IMR-90 (cell line): ENCODE data around the gene ENPP3. TPM values are rescaled to one million over a fixed set of nuclear protein-coding genes. Genes with fewer than 3 reads are reported as not detected.

Source experiments
- ATAC-seq: fragments of 200-7000 bp; cut with Tn5 transposase; 2 replicates; pipeline ENCODE4 v1.9.1; 2020; ENCODE audit warnings: low read depth, mild to moderate bottlenecking, moderate library complexity
- BruUV-seq: library from RNA; stranded (reverse); fragments of 400-500 nt; replicated peaks from 2 replicates; lab custom pipeline; 2021; lab: Mats Ljungman, UMichigan
- CTCF ChIA-PET: fragments of 300-600 bp; formaldehyde crosslinking; extraction: SDS; loops from one replicate; lab custom pipeline; 2021; ENCODE audit warnings: antibody characterized with exemption; lab: Yijun Ruan, JAX
- POLR2A ChIA-PET: fragments of 300-600 bp; sonication (Branson Sonifier 250); formaldehyde crosslinking; loops from one replicate; lab custom pipeline; 2022; ENCODE audit warnings: antibody characterized with exemption; ENCODE audit not compliant: unreplicated experiment; lab: Charles Lee
- DNase-seq: peaks from one replicate; pipeline ENCODE4 v3.0.0; 2013
- H2AFZ ChIP-seq: replicated peaks from 2 replicates; pipeline ENCODE3; 2013; ENCODE audit warnings: low read length, mild to moderate bottlenecking; ENCODE audit not compliant: poor library complexity
- H2AK5ac ChIP-seq: 2 replicates; pipeline ENCODE4 v1.6.1; 2013; ENCODE audit warnings: low read depth, low read length, inconsistent platforms
- H2AK9ac ChIP-seq: replicated peaks from 2 replicates; pipeline ENCODE3; 2013; ENCODE audit warnings: mild to moderate bottlenecking, low read depth, low read length, moderate library complexity; ENCODE audit not compliant: poor library complexity
- H2BK120ac ChIP-seq: 2 replicates; pipeline ENCODE4 v1.6.1; 2013; ENCODE audit warnings: low read depth, low read length, inconsistent platforms
- H2BK15ac ChIP-seq: 3 replicates; pipeline ENCODE4 v1.6.1; 2013; ENCODE audit warnings: low read depth, low read length, inconsistent platforms
- H2BK20ac ChIP-seq: 2 replicates; pipeline ENCODE4 v1.6.1; 2013; ENCODE audit warnings: low read depth, mild to moderate bottlenecking, inconsistent platforms, low read length, moderate library complexity
- H2BK5ac ChIP-seq: 2 replicates; pipeline ENCODE4 v1.6.1; 2013; ENCODE audit warnings: mild to moderate bottlenecking, low read depth, low read length, inconsistent platforms; ENCODE audit not compliant: poor library complexity, severe bottlenecking
- H3K14ac ChIP-seq: replicated peaks from 2 replicates; pipeline ENCODE4 v1.6.1; 2013; ENCODE audit warnings: low read depth, low read length, inconsistent platforms
- H3K18ac ChIP-seq: 2 replicates; pipeline ENCODE4 v1.6.1; 2013; ENCODE audit warnings: low read depth, low read length, control low read depth
- H3K23ac ChIP-seq: 2 replicates; pipeline ENCODE4 v1.6.1; 2013; ENCODE audit warnings: low read depth, low read length, inconsistent platforms
- H3K27ac ChIP-seq: 2 replicates; pipeline ENCODE4 v1.5.1; 2013; ENCODE audit warnings: mild to moderate bottlenecking, control low read depth, low read length; ENCODE audit not compliant: insufficient read depth
- H3K27me3 ChIP-seq: 2 replicates; pipeline ENCODE4 v1.6.1; 2013; ENCODE audit warnings: low read length; ENCODE audit not compliant: control insufficient read depth, insufficient read depth
- H3K36me3 ChIP-seq: 2 replicates; pipeline ENCODE4 v1.6.1; 2013; ENCODE audit warnings: low read length, mixed read lengths; ENCODE audit not compliant: control insufficient read depth, insufficient read depth
- H3K4ac ChIP-seq: 2 replicates; pipeline ENCODE4 v1.6.1; 2013; ENCODE audit warnings: low read depth, low read length, inconsistent platforms
- H3K4me1 ChIP-seq: 2 replicates; pipeline ENCODE4 v1.6.1; 2013; ENCODE audit warnings: low read length, mixed read lengths; ENCODE audit not compliant: control insufficient read depth, insufficient read depth
- H3K4me2 ChIP-seq: 2 replicates; pipeline ENCODE4 v1.6.1; 2013; ENCODE audit warnings: low read depth, mild to moderate bottlenecking, control low read depth, low read length, moderate library complexity
- H3K4me3 ChIP-seq: 2 replicates; pipeline ENCODE4 v1.5.1; 2013; ENCODE audit warnings: low read depth, mild to moderate bottlenecking, control low read depth, low read length, moderate library complexity; ENCODE audit not compliant: insufficient read depth
- H3K56ac ChIP-seq: 2 replicates; pipeline ENCODE4 v1.6.1; 2013; ENCODE audit warnings: low read length, inconsistent platforms; ENCODE audit not compliant: insufficient read depth; ENCODE audit errors: extremely low read depth
- H3K79me1 ChIP-seq, 2 experiments: 2 replicates each; pipeline ENCODE4 v1.6.1; 2013; ENCODE audit warnings: low read length in 2 of 2, inconsistent platforms in 1 of 2, low read depth in 1 of 2
- H3K9ac ChIP-seq: 2 replicates; pipeline ENCODE4 v1.6.1; 2013; ENCODE audit warnings: low read depth, low read length, control low read depth
- H3K9me1 ChIP-seq: 2 replicates; pipeline ENCODE4 v1.6.1; 2013; ENCODE audit warnings: low read length, inconsistent platforms; ENCODE audit not compliant: insufficient read depth
- H3K9me3 ChIP-seq: 2 replicates; pipeline ENCODE4 v1.6.1; 2013; ENCODE audit warnings: low read length; ENCODE audit not compliant: control insufficient read depth, insufficient read depth
- H4K20me1 ChIP-seq: 2 replicates; pipeline ENCODE4 v1.6.1; 2013; ENCODE audit warnings: low read length, inconsistent platforms; ENCODE audit not compliant: insufficient read depth
- H4K5ac ChIP-seq: 2 replicates; pipeline ENCODE4 v1.6.1; 2013; ENCODE audit warnings: mild to moderate bottlenecking, low read depth, low read length, control low read depth
- H4K8ac ChIP-seq, 2 experiments: 2 replicates each; pipeline ENCODE4 v1.6.1; 2013; ENCODE audit warnings: low read depth in 2 of 2, low read length in 2 of 2, control low read depth in 1 of 2, inconsistent platforms in 1 of 2
- H4K91ac ChIP-seq: 2 replicates; pipeline ENCODE4 v1.6.1; 2013; ENCODE audit warnings: low read depth, low read length, inconsistent platforms; ENCODE audit not compliant: insufficient read depth
- BHLHE40 ChIP-seq: fragments of 150-350 bp; IDR thresholded peaks from 2 replicates; pipeline ENCODE4 v1.6.1; 2016; ENCODE audit warnings: mild to moderate bottlenecking, low read depth, low read length
- CEBPB ChIP-seq: IDR thresholded peaks from 2 replicates; pipeline ENCODE4 v1.6.1; 2012; ENCODE audit warnings: low read depth, low read length, improper control_type of control experiment
- CHD1 ChIP-seq: IDR thresholded peaks from 2 replicates; pipeline ENCODE4 v1.6.1; 2012; ENCODE audit warnings: low read depth, low read length, improper control_type of control experiment
- CTCF ChIP-seq: conservative IDR thresholded peaks from 2 replicates; pipeline ENCODE4 v1.5.1; 2012; ENCODE audit warnings: mild to moderate bottlenecking, low read depth, low read length, improper control_type of control experiment
- ELK1 ChIP-seq: fragments of 150-350 bp; IDR thresholded peaks from 2 replicates; pipeline ENCODE4 v1.6.1; 2016; ENCODE audit warnings: low read depth, mild to moderate bottlenecking, low read length, moderate library complexity, borderline replicate concordance
- FOS ChIP-seq: fragments of 150-350 bp; IDR thresholded peaks from 2 replicates; pipeline ENCODE4 v1.6.1; 2016; ENCODE audit warnings: low read depth, low read length
- MAFK ChIP-seq: IDR thresholded peaks from 2 replicates; pipeline ENCODE4 v1.6.1; 2012; ENCODE audit warnings: low read depth, low read length, improper control_type of control experiment
- MAZ ChIP-seq: IDR thresholded peaks from 2 replicates; pipeline ENCODE4 v1.6.1; 2012; ENCODE audit warnings: low read depth, mild to moderate bottlenecking, low read length, improper control_type of control experiment, moderate library complexity, borderline replicate concordance
- MXI1 ChIP-seq: IDR thresholded peaks from 2 replicates; pipeline ENCODE4 v1.6.1; 2012; ENCODE audit warnings: low read depth, mild to moderate bottlenecking, low read length, moderate library complexity, borderline replicate concordance
- NFE2L2 ChIP-seq: fragments of 150-350 bp; IDR thresholded peaks from 2 replicates; pipeline ENCODE4 v1.6.1; 2016; ENCODE audit warnings: low read depth, mild to moderate bottlenecking, low read length
- POLR2A ChIP-seq: IDR thresholded peaks from 2 replicates; pipeline ENCODE4 v1.6.1; 2012; ENCODE audit warnings: mild to moderate bottlenecking, low read depth, low read length
- RAD21 ChIP-seq: IDR thresholded peaks from 2 replicates; pipeline ENCODE4 v1.6.1; 2012; ENCODE audit warnings: low read length, improper control_type of control experiment
- RCOR1 ChIP-seq: IDR thresholded peaks from 2 replicates; pipeline ENCODE4 v1.6.1; 2012; ENCODE audit warnings: mild to moderate bottlenecking, low read length, improper control_type of control experiment; ENCODE audit not compliant: insufficient replicate concordance
- RFX5 ChIP-seq: IDR thresholded peaks from 2 replicates; pipeline ENCODE4 v1.8.0; 2012; ENCODE audit warnings: low read depth, mild to moderate bottlenecking, low read length, moderate library complexity
- SMC3 ChIP-seq: fragments of 150-350 bp; IDR thresholded peaks from 2 replicates; pipeline ENCODE4 v1.6.1; 2016; ENCODE audit warnings: low read depth, mild to moderate bottlenecking, antibody characterized with exemption, low read length, moderate library complexity
- USF2 ChIP-seq: fragments of 150-350 bp; IDR thresholded peaks from 2 replicates; pipeline ENCODE4 v1.6.1; 2017; ENCODE audit warnings: mild to moderate bottlenecking, antibody characterized with exemption, low read length, low read depth
- WGBS, 2 experiments: methylation state at CpG; one replicate each; pipeline versions ENCODE4 v1.1.5 to v1.1.7; 2013; ENCODE audit warnings: missing lambda C conversion rate in 2 of 2; ENCODE audit not compliant: insufficient read length in 1 of 2; ENCODE audit errors: extremely low coverage in 2 of 2; 5-methylcytosine and 5-hydroxymethylcytosine counted together
- dilution Hi-C: fragments of 300-500 bp; cut with HindIII; formaldehyde crosslinking; loops from one replicate; pipeline ENCODE4 v1.14.3; 2018; ENCODE audit warnings: low sequenced_read_pairs; ENCODE audit not compliant: unreplicated experiment
- in situ Hi-C: fragments of 300-500 bp; cut with MboI; formaldehyde crosslinking; loops from 3 replicates; pipeline ENCODE4 v1.14.3; 2019; ENCODE audit warnings: low sequenced_read_pairs, inconsistent platforms, mixed read lengths
- intact Hi-C: fragments of 100-400 bp; cut with micrococcal nuclease; formaldehyde crosslinking; loops from 2 replicates; pipeline ENCODE4 v1.10.0; 2022
- polyA plus RNA-seq, 3 experiments: library from polyadenylated mRNA; depleted of rRNA; stranded (reverse); fragments of >200 nt; gene quantifications; 2 replicates each; pipeline ENCODE4 v1.2.3, GENCODE V29; 2012; ENCODE audit warnings: low replicate concordance in 1 of 3
- total RNA-seq: library from RNA; depleted of rRNA; stranded (reverse); fragments of >200 nt; gene quantifications from 2 replicates; pipeline ENCODE4 v1.2.3, GENCODE V29; 2012

Gene ENPP3
- total and polyA plus RNA-seq, 2 of the 4 experiments (the other 2 are of a cell fraction) = under 0.01 to 0.05 TPM

GRCh38 chr6:131741688-131742393 is 104.7 kb downstream of the ENPP3 start:
- Histone ChIP-seq H3K14ac (no peak overlapping the region), H4K5ac (no peak overlapping the region), H4K8ac (no peak overlapping the region), H3K79me1 (no peaks in the 10 kb centered on the region), H3K9me1 (no peaks in the 10 kb centered on the region), H3K4me1 (no peaks in the 10 kb centered on the region), H3K56ac (no peak overlapping the region), H3K4me3 (no peak overlapping the region), H2BK20ac (no peak overlapping the region), H4K20me1 (no peaks in the 10 kb centered on the region), H2AFZ (no peak overlapping the region), H3K27ac (no peak overlapping the region), H2BK5ac (no peak overlapping the region), H3K23ac (no peak overlapping the region), H3K27me3 (no peaks in the 10 kb centered on the region), H3K36me3 (no peaks in the 10 kb centered on the region), H2AK5ac (no peak overlapping the region), H2BK15ac (no peak overlapping the region), H3K4ac (no peak overlapping the region), H3K9ac (no peak overlapping the region), H2BK120ac (no peak overlapping the region), H3K4me2 (no peak overlapping the region), H2AK9ac (no peak overlapping the region), H3K9me3 (no peaks in the 10 kb centered on the region), H4K91ac (no peak overlapping the region), H3K18ac (no peak overlapping the region)
- in situ Hi-C loops = no loop called here
- DNase-seq (no peak), ATAC-seq (no peak)
- ChIA-PET POLR2A (no interaction called here), CTCF (no interaction called here)
- no CpG with 5 or more reads among the region's 3 CpGs for WGBS, 2 experiments
- BruUV-seq = no TSS peak
- TF ChIP-seq USF2 (no peak), FOS (no peak), SMC3 (no peak), RFX5 (no peak), CHD1 (no peak), CTCF (no peak), MXI1 (no peak), MAZ (no peak), NFE2L2 (no peak), POLR2A (no peak), CEBPB (no peak), ELK1 (no peak), RCOR1 (no peak), BHLHE40 (no peak), MAFK (no peak), RAD21 (no peak)
- intact Hi-C loops = no loop called here
- dilution Hi-C loops = no loop called here
